GM12878 (cell line): Measurements from ENCODE around the gene ATXN1. TPM values are rescaled to one million over a fixed set of nuclear protein-coding genes. Genes with fewer than 3 reads are reported as not detected.

Source experiments
- BCL3 ChIP-seq: IDR thresholded peaks from 2 replicates; pipeline ENCODE4 v1.6.1; 2011; ENCODE audit warnings: borderline replicate concordance, low read depth, mild to moderate bottlenecking, moderate library complexity, low read length; ENCODE audit not compliant: insufficient read depth, poor library complexity, severe bottlenecking
- EED ChIP-seq: sonication (generic); IDR thresholded peaks from 2 replicates; pipeline ENCODE4 v1.6.1; 2016; ENCODE audit warnings: antibody characterized with exemption, low read depth
- FOS ChIP-seq: IDR thresholded peaks from 3 replicates; pipeline ENCODE4 v1.6.1; 2011; ENCODE audit warnings: borderline replicate concordance; ENCODE audit not compliant: insufficient read length; ENCODE audit errors: extremely low read depth
- HSF1 ChIP-seq: fragments of 150-350 bp; IDR thresholded peaks from 2 replicates; pipeline ENCODE4 v1.6.1; 2014; ENCODE audit warnings: mild to moderate bottlenecking, low read depth, low read length
- JUNB ChIP-seq: IDR thresholded peaks from 2 replicates; pipeline ENCODE4 v1.6.1; 2016; ENCODE audit warnings: antibody characterized with exemption, mild to moderate bottlenecking
- MEF2A ChIP-seq: IDR thresholded peaks from 2 replicates; pipeline ENCODE4 v1.6.1; 2011; ENCODE audit warnings: low read depth, mild to moderate bottlenecking, low read length, moderate library complexity; ENCODE audit not compliant: insufficient read depth
- MYB ChIP-seq: fragments of 150-350 bp; IDR thresholded peaks from 2 replicates; pipeline ENCODE4 v1.6.1; 2014; ENCODE audit warnings: mild to moderate bottlenecking, low read depth, low read length, borderline replicate concordance
- NFXL1 ChIP-seq: fragments of 450-650 bp; IDR thresholded peaks from 2 replicates; pipeline ENCODE4 v1.6.1; 2017; ENCODE audit warnings: antibody characterized with exemption, mild to moderate bottlenecking, borderline replicate concordance
- polyA plus RNA-seq, 11 experiments: library from polyadenylated mRNA; depleted of rRNA in 4 of 11; unstranded in 6 of 11; stranded (reverse) in 5 of 11; fragments of >200 nt; fragmentation: Nextera tagmentation in 4 of 11; fragmentation: Illumina TruSeq in 1 of 11; extraction: Ambion mirVana in 4 of 11; extraction: Trizol in 1 of 11; gene quantifications; 1 replicate in 1 of 11; 2 replicates in 10 of 11; pipeline versions ENCODE4 v1.2.1 to v1.2.3, GENCODE V29; 2011 to 2016; ENCODE audit warnings: inconsistent platforms in 2 of 11, missing spikeins in 2 of 11, low read depth in 1 of 11
- total RNA-seq, 4 experiments: library from RNA; depleted of rRNA in 3 of 4; stranded (reverse); fragments of >200 nt in 3 of 4; fragmentation: Illumina TruSeq in 1 of 4; extraction: Trizol in 1 of 4; gene quantifications; 2 replicates each; pipeline versions ENCODE4 v1.2.1 to v1.2.3, GENCODE V29; 2013 to 2021

ATXN1 gene
- total and polyA plus RNA-seq, 10 of the 15 experiments (the other 5 are each of a cell fraction or from before 2014, with no cell fraction given): 12.2 to 51.2 (median 20.5) TPM

GRCh38 chr6:16483315-16483875 is 277.9 kb downstream of the ATXN1 start (continued):
- TF ChIP-seq JUNB (no peak), EED (no peak; the same call in 1 of the 2 replicates), FOS (no peak), NFXL1 (no peak), MYB (peak; percentile 92), MEF2A (peak; percentile 81), HSF1 (no peak), BCL3 (no peak)
